GM19238 (cell line): ENCODE results near the gene SLC30A2.
"Not testable (repeated sequence)": the region's sequence is repeated elsewhere in the genome, so short reads cannot be mapped to it uniquely, and the experiment has no call there.

Source experiments
- DNase-seq: peaks from one replicate; pipeline ENCODE4 v3.0.0; 2011; ENCODE audit warnings: low spot score; ENCODE audit not compliant: insufficient read length

Gene SLC30A2, protein sequence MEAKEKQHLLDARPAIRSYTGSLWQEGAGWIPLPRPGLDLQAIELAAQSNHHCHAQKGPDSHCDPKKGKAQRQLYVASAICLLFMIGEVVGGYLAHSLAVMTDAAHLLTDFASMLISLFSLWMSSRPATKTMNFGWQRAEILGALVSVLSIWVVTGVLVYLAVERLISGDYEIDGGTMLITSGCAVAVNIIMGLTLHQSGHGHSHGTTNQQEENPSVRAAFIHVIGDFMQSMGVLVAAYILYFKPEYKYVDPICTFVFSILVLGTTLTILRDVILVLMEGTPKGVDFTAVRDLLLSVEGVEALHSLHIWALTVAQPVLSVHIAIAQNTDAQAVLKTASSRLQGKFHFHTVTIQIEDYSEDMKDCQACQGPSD

DNA sequence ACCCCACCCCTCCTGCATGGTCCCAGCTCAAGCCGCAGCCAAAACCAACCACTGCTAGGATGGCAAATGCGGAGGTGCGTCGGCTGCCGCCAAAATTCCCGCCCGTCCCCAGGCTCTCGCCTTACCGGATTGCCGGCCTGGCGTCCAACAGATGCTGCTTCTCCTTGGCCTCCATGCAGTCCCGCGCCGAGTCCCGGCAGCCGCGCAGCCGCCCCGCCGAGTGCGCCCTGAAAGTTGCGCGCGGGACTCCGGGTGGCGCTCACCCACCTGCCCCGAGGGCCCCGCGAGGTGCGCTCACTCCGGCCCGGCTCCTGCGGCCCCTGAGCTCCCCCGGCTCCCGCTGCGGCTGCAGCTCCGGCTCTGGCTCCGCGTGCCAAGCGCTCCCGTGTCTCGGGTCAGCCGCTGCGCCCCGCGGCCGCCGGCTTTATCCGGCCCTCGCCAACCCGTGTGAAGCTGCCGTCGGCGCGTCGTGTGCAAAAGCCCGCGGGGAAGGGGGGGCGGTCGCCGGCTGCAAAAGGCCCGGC, at the start of gene SLC30A2:
Gene SLC30A2 (minus strand): TSS at position 397 of the 524 bp plus-strand sequence. CDS start 222 bp downstream, at position 175.
- DNase-seq = no peak

DNA sequence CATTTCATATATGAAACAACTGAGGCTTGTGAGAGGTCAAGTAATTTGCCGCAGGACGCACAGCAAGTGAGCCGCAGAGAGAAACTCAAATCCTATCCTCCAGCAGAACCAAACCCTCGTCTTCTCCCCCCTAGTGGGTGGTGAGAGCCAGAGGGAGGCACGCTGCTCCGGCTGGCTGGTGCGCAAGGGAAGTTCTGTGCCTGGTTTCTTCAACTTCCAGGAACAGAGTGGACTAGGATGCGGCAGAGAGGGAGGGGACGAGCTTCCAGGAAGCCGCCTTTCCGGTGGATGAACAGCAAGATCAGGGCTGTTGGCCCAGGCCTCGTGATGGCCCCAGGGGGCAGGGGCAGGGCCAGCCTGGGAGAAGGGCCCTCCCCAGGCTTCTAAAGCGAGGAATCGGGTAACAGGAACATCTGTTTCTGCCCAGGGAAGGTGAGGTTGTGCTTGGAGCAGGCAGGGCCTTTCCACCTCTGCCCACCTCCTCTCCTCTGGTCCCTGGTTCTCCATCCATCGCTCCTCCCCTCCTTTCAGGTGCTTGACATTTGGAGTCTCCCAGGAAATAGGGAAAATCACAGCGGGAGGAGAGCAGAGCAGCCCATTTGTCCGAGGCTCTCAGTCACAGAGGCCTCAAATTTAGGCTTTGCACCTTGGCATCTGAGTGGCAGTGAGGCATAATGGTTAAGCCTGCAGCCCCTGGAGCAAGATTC, 48.9 kb upstream of the SLC30A2 start:
- no peak for DNase-seq

DNA sequence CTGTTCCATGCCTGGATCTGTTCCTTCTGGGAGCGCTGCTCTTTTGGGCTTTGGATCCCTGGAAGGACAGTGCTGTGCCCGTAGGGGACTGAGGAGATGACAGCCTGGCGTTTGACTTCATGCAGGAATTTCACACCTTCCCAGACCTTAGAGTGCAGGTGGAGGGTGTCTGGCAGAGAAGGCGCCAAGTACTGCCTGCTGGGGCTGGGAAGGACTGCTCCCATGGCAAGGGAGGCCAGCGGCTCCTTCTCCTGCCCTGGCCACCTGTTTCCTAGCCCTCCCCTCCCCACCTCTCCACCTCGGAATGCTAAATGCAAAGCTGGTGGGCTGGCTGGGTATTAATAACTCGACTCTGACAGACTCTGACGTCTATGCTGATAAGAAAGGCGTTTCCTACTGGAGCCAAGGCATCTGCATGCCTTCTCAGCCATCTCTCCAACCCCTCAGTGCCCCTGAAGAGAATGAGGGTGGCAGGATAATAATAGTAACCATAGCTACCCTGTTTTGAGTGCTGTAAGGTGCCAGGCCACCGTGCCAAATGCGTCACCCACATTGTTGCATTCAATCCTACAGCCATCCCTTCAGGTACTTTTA, 48.3 kb upstream of the SLC30A2 start:
- DNase-seq = no peak

DNA sequence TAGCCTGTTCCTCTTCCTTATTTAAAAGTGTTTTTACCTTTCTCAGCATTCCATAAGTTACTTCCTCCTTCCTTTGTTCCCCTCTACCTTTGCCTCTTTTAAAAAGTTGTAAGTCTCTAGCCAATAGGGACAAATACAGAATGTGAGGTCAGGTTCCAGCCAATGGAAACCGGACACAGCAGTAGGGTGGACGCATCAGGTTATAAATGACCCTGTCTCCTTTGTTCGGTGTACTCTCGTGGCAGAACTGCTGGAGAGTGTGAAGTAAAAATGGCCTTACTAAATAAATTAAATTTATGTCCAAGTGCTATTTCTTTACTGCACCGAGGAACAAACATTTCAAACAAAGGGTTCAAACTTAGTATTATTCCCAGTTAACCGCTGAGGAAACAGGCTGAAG, 47.7 kb upstream of the SLC30A2 start:
- not testable (repeated sequence) for DNase-seq

DNA sequence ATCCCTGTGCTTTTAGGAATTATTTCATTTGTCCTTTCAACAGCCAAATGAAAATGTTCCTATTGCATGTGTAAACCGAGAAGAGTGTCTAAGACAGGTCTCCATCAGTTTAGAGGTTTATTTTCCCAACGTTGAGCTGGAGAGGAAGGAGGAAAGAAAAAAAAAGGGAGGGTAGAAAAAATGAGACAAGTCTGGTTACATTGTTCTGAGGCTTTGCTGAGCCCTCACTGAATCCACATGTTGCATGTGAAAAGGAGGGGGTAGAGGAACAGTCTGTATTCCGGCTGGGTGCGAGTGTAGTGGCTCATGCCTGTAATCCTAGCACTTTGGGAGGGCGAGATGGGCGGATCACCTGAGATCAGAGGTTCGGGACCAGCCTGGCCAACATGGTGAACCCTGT, 46.5 kb upstream of the SLC30A2 start:
- DNase-seq = no peak

DNA sequence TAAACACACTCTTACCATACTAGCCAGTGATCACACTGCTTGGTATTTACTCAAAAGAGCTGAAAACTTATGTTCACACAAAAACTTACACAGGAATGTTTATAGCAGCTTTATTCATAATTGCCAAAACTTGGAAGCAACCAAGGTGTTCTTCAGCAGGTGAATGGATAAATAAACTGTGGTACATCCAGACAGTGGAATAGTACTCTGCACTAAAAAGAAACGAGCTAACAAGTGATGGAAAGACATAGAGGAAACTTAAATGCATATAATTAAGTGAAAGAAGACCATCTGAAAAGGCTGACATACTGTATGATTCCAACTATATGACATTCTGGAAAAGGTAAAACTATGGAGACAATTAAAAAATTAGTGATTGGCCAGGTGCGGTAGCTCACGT, 45.0 kb upstream of the SLC30A2 start:
- DNase-seq = no peak

DNA sequence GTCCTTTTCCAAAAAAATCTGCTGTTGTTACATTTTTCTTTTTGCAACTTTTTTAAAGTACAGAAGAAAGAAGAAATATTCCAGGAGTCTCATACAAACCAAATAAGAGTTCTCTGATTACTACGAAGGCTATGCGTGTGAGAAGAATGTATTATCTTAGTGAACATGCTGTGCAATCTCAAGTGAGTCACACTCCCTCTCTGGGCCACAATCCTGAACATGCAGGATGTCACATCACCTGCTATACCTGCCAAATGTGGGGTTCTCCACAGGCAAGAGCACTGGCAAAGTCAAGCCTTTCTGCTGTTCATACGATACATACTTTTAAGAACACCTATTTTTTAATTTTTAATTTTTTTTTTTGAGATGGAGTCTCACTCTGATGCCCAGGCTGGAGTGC, 43.2 kb upstream of the SLC30A2 start:
- no peak for DNase-seq

DNA sequence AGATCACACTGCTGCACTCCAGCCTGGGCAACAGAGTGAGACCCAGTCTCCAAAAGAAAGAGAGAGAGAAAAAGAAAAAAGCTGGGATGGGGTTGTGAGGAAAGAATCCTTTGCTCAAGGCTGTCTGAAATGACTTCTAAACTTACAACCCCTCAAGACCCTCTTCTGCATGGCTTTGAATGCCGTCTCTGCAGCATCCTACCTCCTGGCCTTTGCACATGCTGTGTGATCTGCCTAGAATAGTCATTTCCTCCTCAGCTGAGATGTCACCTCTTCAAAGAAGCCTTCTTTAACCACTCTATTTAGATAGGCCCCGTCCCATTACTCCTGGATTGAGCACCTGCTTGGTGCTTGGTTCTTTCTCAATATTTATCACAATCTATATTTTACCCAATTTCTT, 38.9 kb upstream of the SLC30A2 start:
- no peak for DNase-seq

DNA sequence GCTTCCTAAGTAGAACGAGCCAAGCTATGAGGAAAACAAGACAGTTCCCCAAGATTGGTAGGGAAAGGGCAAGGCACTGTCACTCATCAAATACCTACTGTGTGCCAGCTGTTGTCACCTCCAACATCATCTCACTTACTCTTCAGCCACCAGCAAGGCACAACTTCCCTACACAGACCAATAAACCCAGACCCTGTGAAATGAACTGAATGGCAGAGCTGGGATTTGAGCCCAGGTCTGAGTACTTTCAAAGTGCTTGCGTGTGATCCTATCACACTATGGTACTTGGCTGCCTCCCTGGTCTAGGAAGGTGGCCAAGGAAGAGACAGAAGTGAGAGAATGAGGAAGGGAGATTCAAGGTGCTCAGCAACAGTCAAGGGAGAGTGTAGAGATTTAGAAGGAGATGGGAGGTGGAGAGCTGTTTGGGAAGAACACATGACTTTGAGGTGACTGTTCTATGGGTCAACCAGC, 38.2 kb upstream of the SLC30A2 start:
- DNase-seq = no peak

DNA sequence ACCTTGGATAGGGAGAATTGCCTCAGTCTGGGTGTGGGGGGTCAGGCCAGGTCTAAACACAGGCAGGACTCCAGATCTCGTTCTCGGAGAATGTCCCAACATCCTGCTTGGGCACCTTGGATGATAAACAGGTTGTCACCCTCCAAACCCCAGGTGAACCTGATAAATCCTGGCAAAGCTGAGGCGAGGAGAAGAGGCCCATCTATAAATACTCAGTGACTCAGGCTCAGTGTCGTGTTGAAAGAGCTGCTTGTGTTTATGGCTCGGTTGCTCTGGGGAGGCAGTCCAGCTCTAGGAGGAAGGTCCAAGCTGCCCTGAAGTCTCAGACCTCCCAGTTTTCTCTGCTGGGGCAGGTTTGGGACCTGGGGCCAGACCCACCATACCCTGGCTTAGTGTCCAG, 37.3 kb upstream of the SLC30A2 start:
- no peak for DNase-seq

DNA sequence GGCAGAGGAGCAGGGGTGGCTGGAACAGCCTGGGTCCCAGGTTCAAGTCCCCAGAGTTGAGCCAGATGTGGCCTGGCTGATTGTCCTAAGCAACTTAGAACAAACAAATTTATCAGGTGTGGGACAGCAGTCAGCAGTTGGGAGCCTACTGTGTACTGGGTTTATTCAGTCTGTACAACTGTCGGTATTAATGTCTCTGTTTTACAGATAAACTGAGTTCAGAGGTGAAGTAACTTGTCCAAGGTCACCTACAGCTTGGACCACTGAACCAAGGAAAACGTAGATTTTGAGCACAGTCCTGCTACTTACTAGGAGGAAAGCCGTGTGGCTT, 36.1 kb upstream of the SLC30A2 start:
- no peak for DNase-seq

DNA sequence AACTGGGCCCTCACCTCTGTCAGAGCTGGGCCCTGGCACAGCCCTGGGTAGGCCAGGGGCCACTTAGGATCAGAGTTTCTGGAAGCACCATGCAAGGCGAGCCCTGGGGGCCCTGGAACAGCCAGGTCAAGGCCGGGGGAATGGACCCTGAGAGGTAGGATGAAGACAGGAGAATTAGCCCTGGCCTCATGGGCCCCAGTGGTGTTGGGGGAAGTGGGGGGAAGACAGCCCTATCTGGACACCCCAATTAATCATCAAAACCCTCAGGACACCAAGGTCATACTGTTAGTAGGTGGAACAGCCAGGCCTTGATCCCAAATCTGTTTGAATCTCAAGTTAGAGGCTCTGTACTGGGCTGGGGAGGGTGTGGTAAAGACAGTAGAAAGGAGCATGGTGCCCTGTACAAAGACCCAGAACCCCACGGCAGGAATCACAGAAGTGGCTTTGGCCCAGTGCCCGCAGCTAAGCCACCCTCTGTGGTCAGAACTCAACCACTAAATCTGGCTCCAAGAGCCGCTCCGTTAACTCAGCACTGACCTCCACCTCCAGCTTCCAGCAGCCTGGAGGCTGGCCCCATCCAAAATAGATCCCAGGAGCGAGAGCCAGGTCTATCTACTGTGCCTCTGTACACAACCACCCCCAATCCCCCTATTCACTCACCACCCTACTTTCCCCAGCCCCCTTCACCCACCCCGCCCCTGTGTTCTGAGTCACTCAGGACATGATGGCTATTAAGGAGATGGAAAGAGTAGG, 35.5 kb upstream of the SLC30A2 start:
- DNase-seq = no peak

DNA sequence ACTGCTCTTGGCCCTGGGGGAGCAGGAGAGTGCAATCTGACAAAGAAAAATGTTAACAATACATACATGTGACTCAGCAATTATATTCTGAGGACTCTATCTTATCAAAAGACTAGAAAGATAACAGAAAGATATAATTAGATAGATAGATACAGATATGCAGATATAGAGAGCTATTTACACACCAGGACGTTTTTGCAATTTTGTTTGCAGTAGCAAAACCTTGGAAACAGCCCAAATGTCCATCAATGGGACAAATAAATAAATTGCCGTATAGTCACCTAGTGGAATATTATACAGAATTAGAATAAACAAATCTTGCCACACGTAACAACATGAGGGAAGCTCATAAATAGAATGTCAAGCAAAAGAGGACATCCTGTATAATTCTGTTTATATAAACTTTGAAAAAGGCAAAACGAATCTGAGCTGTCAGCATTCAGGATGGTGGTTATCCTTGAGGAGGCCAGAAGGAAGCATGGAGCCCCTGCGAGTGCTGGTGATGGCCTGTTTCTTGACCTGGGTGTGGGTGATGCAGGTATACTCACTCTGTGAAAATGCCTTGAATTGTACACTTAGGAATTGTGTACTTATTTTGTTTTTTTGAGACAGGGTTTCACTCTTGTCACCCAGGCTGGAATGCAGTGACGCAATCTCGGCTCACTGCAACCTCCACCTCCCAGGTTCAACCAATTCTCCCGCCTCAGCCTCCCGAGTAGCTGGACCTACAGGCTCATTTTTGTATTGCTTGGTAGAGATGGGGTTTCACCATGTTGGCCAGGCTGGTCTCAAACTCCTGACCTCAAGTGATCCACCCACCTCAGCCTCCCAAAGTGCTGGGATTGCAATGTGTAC, 34.3 kb upstream of the SLC30A2 start:
- no peak for DNase-seq

DNA sequence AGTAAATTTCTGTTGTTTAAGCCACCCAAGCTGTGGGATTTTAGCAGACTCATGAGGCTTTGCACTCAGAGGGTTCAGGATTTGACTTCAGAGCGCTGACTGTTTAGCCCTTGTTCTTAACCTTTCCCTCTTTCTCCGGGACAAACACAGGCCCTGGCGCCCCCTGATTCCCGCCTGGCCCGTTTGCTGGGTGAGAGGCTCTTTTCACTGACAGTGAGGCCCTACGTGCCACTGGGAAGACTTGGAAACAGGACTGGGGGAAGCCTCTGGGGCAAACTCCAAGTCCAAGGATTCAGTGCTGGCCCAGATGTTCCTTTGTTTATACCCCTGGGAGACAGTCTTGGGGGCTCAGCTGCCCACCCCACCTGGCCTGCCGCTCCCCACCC, 33.3 kb upstream of the SLC30A2 start:
- DNase-seq = no peak

DNA sequence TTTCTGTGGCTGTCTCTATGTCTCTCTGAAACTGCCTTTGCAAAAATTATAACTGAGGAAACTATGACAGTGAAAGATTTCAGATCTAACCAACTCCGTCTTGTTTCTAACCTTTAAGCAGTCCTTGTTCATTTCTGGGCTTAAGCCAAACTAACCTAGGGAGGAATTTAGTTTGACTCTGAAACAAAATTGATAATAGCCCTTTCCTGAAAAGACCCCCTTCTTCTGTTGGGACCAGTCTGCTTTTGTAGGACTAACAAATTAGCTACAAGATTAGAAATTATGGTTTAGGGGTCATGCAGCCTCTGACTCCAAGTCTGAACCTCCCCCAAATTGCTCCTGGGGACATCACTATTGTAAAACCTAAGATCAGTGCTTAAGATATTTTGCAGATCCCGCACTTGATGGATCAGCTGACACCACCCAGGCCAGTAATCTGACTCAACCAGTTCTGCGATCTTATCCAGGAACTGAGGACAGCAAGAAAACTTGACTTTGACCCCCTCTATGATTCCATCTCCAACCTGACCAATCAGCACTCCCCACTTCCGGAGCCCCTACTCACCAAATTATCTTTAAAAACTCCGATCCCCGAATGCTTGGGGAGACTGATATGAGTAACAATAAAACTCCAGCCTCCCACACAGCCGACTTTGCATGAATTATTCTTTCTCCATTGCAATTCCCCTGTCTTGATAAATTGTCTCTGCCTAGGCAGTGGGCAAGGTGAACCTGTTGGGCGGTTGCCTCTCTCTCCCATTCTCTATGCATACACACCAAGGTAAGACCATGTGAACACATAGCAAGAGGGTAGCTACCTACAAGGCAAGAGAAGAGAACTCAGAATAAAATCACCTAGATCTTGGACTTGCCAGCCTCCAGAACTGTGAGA, 32.6 kb upstream of the SLC30A2 start:
- DNase-seq = no peak

DNA sequence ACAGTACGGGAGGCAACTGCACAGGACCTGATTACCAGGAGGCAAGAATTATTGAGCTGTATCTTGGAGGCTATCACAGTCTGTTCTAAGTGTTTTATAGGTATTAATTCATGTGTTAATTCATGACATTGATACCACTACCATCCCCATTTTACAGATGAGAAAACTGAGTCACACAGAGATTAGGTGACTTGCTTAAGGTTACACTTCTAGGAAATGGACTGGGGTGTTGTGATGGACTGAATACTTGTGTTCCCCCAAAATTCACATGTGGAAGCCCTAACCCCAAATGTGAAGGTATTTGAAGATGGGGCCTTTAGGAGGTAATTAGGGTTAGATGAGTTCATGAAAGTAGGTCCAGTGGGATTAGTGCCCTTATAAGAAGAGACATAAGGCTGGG, 31.6 kb upstream of the SLC30A2 start:
- no peak for DNase-seq

DNA sequence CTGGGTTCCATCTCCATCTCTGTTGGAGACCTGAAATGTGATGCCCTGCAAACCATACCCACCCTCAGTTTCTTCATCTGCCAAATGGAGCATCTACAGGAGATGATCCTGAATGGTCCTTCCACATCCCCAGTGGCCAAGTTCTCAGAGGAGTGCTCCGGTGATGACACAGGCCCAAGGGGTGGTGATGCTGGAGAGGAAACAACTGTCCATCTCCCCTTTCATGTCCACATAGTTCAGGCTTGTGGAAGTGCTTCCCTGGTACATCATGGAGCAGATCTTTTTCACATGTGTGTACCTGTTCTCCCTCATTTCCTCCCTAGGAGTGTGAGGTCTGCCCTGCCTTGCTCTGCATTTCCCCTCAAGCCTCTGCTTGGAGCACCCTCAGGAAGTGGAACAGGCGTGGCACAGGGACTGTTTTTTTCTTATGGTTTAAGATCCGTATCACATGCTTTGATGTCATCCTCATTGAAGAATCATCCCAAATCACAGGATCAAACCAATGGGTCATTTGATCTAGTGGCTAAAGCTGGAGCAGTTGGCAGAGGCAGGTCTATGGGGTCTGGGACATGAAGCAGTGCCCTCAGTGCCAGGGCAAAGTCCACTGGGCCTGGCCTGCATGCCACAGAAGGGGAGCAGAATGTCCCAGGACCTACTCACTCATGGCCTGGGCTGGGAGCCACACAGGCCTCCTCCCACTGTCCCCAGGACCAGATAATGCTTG, 29.7 kb upstream of the SLC30A2 start:
- no peak for DNase-seq

DNA sequence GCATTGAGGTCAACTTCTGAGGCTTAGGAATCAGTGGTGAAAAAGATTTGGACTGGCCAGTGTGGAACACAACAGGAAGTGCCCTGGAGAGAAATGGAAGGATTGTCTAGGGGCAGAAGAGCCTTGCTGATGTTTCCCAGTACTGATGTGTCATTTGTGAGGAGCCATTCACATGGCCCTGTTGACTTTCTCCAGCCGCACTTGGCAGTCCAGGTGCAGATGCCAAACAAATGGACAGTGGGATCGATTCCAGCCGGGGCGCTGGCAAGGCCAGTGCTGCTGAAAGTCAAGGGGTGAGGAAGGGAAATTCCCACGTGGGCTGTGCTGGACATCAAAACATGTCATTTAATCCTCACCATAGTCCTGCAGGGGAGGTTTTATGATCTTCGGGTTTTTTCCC, 26.4 kb upstream of the SLC30A2 start:
- no peak for DNase-seq

DNA sequence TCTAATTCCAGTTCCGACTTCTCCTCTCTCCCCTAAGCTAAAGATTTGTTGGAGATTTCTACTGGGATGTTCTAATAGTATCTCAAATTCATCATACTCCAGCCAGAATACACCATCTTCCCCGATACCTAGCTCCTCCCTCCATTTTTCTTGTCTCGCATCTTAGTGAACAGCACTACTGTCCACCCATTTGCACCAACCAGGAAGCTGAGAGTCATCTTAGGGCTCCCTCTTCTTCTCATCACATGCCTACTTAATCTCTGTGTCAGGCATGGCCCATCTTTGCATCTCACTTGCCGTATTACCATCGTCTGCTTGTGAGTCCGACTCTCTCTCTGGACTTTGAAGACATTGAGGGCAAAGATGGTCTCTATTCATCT, 25.0 kb upstream of the SLC30A2 start:
- no peak for DNase-seq
